ENCODE data around the gene CHMP3. TPM values are rescaled to one million over a fixed set of nuclear protein-coding genes. Genes with fewer than 3 reads are reported as not detected.

The CHMP3 gene
- total RNA-seq, 1 experiment from 2014 or later: 63.4 TPM

DNA sequence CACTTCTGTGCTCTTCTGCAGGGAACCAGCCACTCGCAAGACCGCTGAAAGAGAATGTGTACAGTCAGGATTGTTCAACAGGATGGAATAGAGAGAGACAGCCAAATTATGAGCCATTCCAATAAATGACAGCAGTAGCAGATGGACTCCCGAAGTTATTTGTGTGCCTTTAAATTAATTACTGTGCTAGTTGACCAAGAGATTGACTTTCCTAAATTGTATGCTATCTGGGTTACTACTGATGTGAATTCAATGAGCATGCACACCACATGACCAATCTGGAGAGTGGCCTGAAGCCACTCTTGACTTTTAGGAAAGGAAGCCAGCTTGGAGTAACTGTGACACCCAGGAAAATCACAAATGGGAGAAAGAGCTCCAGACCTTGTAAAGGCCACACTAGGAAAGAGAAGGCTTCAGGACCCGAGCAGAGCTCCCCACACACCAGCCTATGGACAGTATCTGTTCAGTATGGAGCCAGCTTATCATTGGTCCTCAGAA, 52.8 kb downstream of the CHMP3 start:
- RAD21 ChIA-PET (ENCODE audit: low non-redundant PET in 1 of 2, low total read pairs in 2 of 2, uncharacterized antibody in 2 of 2, unreplicated experiment in 2 of 2): no interaction called here

DNA sequence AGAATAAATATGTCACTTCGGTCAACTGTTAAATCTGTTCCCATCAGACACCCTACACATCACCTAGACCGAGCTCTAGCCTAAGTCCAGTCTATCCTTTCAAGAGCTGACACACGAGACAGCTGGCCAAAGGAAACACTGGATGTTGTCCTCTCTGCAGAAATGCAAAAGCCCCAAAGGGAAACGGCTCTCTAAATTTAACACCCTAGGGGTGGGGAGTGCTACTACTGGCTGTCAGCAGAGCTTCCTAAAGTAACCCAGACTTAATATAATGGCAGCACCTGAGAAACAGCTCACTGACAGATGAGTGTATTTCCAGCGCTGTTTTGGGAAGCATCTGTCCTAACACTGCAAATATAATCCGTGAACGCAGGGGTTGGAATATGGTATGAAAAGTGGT, 55.6 kb downstream of the CHMP3 start:
- H4K20me1 ChIP-seq (ENCODE audit: insufficient read depth): no peaks in the 10 kb centered on the region
- peaks cover 0 to 10% of the 10 kb centered on the region in 2 experiments; a peak in 1 of 4 replicates for H3K36me3 ChIP-seq (ENCODE audit: control insufficient read depth in 1 of 2, insufficient read depth in 2 of 2, low read length in 2 of 2)
- H3K4me2 ChIP-seq (ENCODE audit: low read length): no peak overlapping the region
- no peak for DNase-seq (ENCODE audit: low read depth, low spot score)
- no peak overlapping the region for H3K27ac ChIP-seq (ENCODE audit: low read depth, low read length)
- H3K79me2 ChIP-seq (ENCODE audit: insufficient read depth, low read length): no peaks in the 10 kb centered on the region
- H2AFZ ChIP-seq (ENCODE audit: low read depth, low read length, poor library complexity, severe bottlenecking): no peak overlapping the region
- RAD21 ChIA-PET (ENCODE audit: low non-redundant PET in 1 of 2, low total read pairs in 2 of 2, uncharacterized antibody in 2 of 2, unreplicated experiment in 2 of 2): interaction anchor here in 1 of 2 experiments (0.6 kb wide), 1 partner anchor 139 kb away, joined by 3 read pairs; no protein-coding TSS in a partner anchor
- no peaks in the 10 kb centered on the region for H3K27me3 ChIP-seq (ENCODE audit: insufficient read depth, low read length)
- POLR2A ChIA-PET: no interaction called here
- ATAC-seq: no peak
- CTCF ChIA-PET: no interaction called here
- intact Hi-C loops (cut with micrococcal nuclease): no loop called here
- H3K9me3 ChIP-seq (ENCODE audit: control insufficient read depth in 1 of 2, insufficient read depth in 1 of 2, low read depth in 1 of 2, low read length in 2 of 2): no peaks in the 10 kb centered on the region
- no TSS peak for BruUV-seq (replicated peaks)
- no peak overlapping the region for H3K4me3 ChIP-seq (replicated peaks in 1 of 2; ENCODE audit: low read depth in 1 of 2, low read length in 2 of 2)
- no peak overlapping the region for H3K9ac ChIP-seq (ENCODE audit: low read length)
- H3K4me1 ChIP-seq (ENCODE audit: control insufficient read depth in 1 of 2, insufficient read depth in 2 of 2, low read length in 2 of 2): no peaks in the 10 kb centered on the region
- no peaks in the 10 kb centered on the region for H3K9me2 ChIP-seq (ENCODE audit: insufficient read depth)
- TF ChIP-seq TCF7L2 (IDR thresholded peaks at IDR 0.05; ENCODE audit: borderline replicate concordance, extremely low read depth, insufficient read depth, insufficient read length): no peak
- TF ChIP-seq SIN3A (IDR thresholded peaks at IDR 0.05; ENCODE audit: low read depth): no peak
- no peak for TF ChIP-seq EZH2phosphoT487 (IDR thresholded peaks at IDR 0.05; ENCODE audit: borderline replicate concordance)
- TF ChIP-seq, protein P1, sequence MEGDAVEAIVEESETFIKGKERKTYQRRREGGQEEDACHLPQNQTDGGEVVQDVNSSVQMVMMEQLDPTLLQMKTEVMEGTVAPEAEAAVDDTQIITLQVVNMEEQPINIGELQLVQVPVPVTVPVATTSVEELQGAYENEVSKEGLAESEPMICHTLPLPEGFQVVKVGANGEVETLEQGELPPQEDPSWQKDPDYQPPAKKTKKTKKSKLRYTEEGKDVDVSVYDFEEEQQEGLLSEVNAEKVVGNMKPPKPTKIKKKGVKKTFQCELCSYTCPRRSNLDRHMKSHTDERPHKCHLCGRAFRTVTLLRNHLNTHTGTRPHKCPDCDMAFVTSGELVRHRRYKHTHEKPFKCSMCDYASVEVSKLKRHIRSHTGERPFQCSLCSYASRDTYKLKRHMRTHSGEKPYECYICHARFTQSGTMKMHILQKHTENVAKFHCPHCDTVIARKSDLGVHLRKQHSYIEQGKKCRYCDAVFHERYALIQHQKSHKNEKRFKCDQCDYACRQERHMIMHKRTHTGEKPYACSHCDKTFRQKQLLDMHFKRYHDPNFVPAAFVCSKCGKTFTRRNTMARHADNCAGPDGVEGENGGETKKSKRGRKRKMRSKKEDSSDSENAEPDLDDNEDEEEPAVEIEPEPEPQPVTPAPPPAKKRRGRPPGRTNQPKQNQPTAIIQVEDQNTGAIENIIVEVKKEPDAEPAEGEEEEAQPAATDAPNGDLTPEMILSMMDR (IDR thresholded peaks at IDR 0.05 in 2 of 3, conservative IDR thresholded peaks at IDR 0.05 in 1 of 3; ENCODE audit: borderline replicate concordance in 1 of 3, insufficient read depth in 1 of 3, low read depth in 2 of 3, low read length in 2 of 3): no peak
- no peak for TF ChIP-seq EGR1 (IDR thresholded peaks at IDR 0.05; ENCODE audit: low read depth)
- TF ChIP-seq POLR2A (IDR thresholded peaks at IDR 0.05; ENCODE audit: borderline replicate concordance, extremely low read depth, insufficient read depth, insufficient read length): no peak
- TF ChIP-seq, protein P2, sequence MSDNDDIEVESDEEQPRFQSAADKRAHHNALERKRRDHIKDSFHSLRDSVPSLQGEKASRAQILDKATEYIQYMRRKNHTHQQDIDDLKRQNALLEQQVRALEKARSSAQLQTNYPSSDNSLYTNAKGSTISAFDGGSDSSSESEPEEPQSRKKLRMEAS (IDR thresholded peaks at IDR 0.05): no peak
- TF ChIP-seq SP1 (IDR thresholded peaks at IDR 0.05; ENCODE audit: low read depth): no peak
- no peak for TF ChIP-seq RAD21 (IDR thresholded peaks at IDR 0.05; ENCODE audit: low read depth)
- TF ChIP-seq, protein P3, sequence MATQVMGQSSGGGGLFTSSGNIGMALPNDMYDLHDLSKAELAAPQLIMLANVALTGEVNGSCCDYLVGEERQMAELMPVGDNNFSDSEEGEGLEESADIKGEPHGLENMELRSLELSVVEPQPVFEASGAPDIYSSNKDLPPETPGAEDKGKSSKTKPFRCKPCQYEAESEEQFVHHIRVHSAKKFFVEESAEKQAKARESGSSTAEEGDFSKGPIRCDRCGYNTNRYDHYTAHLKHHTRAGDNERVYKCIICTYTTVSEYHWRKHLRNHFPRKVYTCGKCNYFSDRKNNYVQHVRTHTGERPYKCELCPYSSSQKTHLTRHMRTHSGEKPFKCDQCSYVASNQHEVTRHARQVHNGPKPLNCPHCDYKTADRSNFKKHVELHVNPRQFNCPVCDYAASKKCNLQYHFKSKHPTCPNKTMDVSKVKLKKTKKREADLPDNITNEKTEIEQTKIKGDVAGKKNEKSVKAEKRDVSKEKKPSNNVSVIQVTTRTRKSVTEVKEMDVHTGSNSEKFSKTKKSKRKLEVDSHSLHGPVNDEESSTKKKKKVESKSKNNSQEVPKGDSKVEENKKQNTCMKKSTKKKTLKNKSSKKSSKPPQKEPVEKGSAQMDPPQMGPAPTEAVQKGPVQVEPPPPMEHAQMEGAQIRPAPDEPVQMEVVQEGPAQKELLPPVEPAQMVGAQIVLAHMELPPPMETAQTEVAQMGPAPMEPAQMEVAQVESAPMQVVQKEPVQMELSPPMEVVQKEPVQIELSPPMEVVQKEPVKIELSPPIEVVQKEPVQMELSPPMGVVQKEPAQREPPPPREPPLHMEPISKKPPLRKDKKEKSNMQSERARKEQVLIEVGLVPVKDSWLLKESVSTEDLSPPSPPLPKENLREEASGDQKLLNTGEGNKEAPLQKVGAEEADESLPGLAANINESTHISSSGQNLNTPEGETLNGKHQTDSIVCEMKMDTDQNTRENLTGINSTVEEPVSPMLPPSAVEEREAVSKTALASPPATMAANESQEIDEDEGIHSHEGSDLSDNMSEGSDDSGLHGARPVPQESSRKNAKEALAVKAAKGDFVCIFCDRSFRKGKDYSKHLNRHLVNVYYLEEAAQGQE (IDR thresholded peaks at IDR 0.05; ENCODE audit: low read depth): no peak
- TF ChIP-seq CEBPB (IDR thresholded peaks at IDR 0.05; ENCODE audit: low read depth): no peak
- TF ChIP-seq EZH2 (IDR thresholded peaks at IDR 0.05): no peak
- no peak for TF ChIP-seq POLR2AphosphoS5 (IDR thresholded peaks at IDR 0.05; ENCODE audit: low read depth, low read length)
- no peak for TF ChIP-seq CBX3 (IDR thresholded peaks at IDR 0.05; ENCODE audit: low read depth)
- no peak for TF ChIP-seq FOSL1 (IDR thresholded peaks at IDR 0.05; ENCODE audit: low read depth)

More for the DNA sequence above, 52.8 kb downstream of the CHMP3 start:
- CTCF ChIA-PET: no interaction called here
- no peak overlapping the region for H3K4me3 ChIP-seq (replicated peaks in 1 of 2; ENCODE audit: low read depth in 1 of 2, low read length in 2 of 2)
- BruUV-seq (replicated peaks): no TSS peak
- POLR2A ChIA-PET: no interaction called here
- H3K9me3 ChIP-seq (ENCODE audit: control insufficient read depth in 1 of 2, insufficient read depth in 1 of 2, low read depth in 1 of 2, low read length in 2 of 2): no peaks in the 10 kb centered on the region
- no peak overlapping the region for H2AFZ ChIP-seq (ENCODE audit: low read depth, low read length, poor library complexity, severe bottlenecking)
- H4K20me1 ChIP-seq (ENCODE audit: insufficient read depth): no peaks in the 10 kb centered on the region
- no peak for TF ChIP-seq ZNF274 (IDR thresholded peaks at IDR 0.05; ENCODE audit: low read depth, low read length)
- TF ChIP-seq FOSL1 (IDR thresholded peaks at IDR 0.05; ENCODE audit: low read depth): no peak
- no peaks in the 10 kb centered on the region for H3K4me1 ChIP-seq (ENCODE audit: control insufficient read depth in 1 of 2, insufficient read depth in 2 of 2, low read length in 2 of 2)
- H3K4me2 ChIP-seq (ENCODE audit: low read length): no peak overlapping the region
- no peak for DNase-seq (ENCODE audit: low read depth, low spot score)
- no peaks in the 10 kb centered on the region for H3K9me2 ChIP-seq (ENCODE audit: insufficient read depth)
- no peaks in the 10 kb centered on the region for H3K79me2 ChIP-seq (ENCODE audit: insufficient read depth, low read length)
- no peak for ATAC-seq
- H3K27me3 ChIP-seq (ENCODE audit: insufficient read depth, low read length): no peaks in the 10 kb centered on the region
- intact Hi-C loops (cut with micrococcal nuclease): no loop called here
- peaks cover 0 to 5% of the 10 kb centered on the region in 2 experiments; a peak in 1 of 4 replicates for H3K36me3 ChIP-seq (ENCODE audit: control insufficient read depth in 1 of 2, insufficient read depth in 2 of 2, low read length in 2 of 2)
- H3K9ac ChIP-seq (ENCODE audit: low read length): no peak overlapping the region
- no peak overlapping the region for H3K27ac ChIP-seq (ENCODE audit: low read depth, low read length)

All from HCT116 (cell line).